ENCODE results near the gene HDAC4.

The HDAC4 gene

DNA sequence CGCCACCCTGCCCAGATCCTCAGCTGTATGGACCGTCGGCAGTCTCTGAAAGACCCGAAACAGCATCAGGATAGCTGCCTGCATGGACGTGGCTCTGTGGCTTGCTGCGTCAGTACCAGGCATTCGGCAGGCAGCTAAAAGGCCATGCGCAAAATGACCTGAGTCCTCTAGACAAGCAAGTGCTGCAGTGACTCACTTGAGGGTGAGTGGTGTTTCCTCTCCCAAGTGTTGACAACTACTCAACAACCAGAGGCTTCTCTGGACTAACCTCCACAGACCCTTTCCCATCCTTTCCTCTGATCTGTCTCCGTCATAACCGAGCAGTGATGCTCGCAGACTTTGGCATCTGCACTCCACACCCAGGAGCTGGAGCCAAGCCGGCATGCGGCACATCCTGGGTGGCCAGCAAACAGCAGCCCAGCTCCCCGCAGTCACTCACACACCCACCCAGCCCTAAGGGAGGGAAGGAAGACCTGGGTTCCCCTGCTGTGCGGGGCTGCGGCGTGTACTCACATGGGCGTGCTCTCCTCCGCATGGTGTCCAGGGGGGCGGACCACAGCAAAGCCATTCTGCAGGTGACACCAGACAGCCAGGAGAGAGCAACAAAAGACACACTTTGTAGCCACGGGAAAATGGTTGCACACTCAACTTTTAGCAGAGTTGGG is 313.6 kb downstream of the HDAC4 start:
- Histone ChIP-seq H3K9me3 (no peaks in the 10 kb centered on the region), H3K4me3 (ENCODE audit: low read depth in 1 of 2, low read length in 1 of 2) (no peak overlapping the region), H3K4me1 (ENCODE audit: control insufficient read depth in 1 of 2, insufficient read depth in 1 of 2, low read depth in 1 of 2, low read length in 1 of 2) (no peaks in the 10 kb centered on the region), H3K27ac (no peak overlapping the region), H3K27me3 (no peaks in the 10 kb centered on the region), H3K36me3 (peaks cover 91% of the 10 kb centered on the region)
- TF ChIP-seq, protein P1, sequence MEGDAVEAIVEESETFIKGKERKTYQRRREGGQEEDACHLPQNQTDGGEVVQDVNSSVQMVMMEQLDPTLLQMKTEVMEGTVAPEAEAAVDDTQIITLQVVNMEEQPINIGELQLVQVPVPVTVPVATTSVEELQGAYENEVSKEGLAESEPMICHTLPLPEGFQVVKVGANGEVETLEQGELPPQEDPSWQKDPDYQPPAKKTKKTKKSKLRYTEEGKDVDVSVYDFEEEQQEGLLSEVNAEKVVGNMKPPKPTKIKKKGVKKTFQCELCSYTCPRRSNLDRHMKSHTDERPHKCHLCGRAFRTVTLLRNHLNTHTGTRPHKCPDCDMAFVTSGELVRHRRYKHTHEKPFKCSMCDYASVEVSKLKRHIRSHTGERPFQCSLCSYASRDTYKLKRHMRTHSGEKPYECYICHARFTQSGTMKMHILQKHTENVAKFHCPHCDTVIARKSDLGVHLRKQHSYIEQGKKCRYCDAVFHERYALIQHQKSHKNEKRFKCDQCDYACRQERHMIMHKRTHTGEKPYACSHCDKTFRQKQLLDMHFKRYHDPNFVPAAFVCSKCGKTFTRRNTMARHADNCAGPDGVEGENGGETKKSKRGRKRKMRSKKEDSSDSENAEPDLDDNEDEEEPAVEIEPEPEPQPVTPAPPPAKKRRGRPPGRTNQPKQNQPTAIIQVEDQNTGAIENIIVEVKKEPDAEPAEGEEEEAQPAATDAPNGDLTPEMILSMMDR (IDR thresholded peaks at IDR 0.05), result no peak

DNA sequence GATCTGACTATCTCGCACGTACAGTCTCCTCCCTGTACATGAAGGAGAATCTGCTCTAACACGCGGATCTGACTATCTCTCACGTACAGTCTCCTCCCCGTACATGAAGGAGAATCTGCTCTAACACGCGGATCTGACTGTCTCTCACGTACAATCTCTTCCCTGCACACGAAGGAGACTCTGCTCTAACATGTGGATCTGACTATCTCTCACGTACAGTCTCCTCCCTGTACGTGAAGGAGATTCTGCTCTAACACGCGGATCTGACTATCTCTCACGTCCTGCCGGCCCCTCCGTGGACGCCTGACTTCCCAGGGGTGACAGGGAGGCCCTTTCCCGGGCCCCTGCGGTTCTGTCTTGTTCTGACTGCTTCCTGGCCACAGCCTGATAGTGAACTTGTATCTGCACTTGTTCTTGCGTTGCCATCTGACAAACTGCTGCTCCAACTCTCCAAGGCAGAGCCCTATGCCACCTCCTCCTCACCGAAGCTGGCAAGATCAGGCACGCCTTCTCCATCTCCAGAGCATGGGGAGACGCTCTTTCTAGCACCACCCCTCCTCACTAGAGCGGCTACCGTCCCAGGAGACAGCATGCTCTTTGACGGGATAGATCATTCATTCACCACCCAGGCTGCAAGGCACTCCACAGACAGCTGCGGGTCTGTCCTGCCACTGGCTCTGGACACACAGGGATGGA is 314.3 kb downstream of the HDAC4 start:
- H3K27ac ChIP-seq, result no peak overlapping the region
- H3K27me3 ChIP-seq, result no peaks in the 10 kb centered on the region
- TF ChIP-seq, protein P1 (IDR thresholded peaks at IDR 0.05), result no peak
- no peak overlapping the region for H3K4me3 ChIP-seq (ENCODE audit: low read depth in 1 of 2, low read length in 1 of 2)
- H3K36me3 ChIP-seq, result peaks cover 91% of the 10 kb centered on the region
- no peaks in the 10 kb centered on the region for H3K9me3 ChIP-seq
- H3K4me1 ChIP-seq (ENCODE audit: control insufficient read depth in 1 of 2, insufficient read depth in 1 of 2, low read depth in 1 of 2, low read length in 1 of 2), result no peaks in the 10 kb centered on the region

DNA sequence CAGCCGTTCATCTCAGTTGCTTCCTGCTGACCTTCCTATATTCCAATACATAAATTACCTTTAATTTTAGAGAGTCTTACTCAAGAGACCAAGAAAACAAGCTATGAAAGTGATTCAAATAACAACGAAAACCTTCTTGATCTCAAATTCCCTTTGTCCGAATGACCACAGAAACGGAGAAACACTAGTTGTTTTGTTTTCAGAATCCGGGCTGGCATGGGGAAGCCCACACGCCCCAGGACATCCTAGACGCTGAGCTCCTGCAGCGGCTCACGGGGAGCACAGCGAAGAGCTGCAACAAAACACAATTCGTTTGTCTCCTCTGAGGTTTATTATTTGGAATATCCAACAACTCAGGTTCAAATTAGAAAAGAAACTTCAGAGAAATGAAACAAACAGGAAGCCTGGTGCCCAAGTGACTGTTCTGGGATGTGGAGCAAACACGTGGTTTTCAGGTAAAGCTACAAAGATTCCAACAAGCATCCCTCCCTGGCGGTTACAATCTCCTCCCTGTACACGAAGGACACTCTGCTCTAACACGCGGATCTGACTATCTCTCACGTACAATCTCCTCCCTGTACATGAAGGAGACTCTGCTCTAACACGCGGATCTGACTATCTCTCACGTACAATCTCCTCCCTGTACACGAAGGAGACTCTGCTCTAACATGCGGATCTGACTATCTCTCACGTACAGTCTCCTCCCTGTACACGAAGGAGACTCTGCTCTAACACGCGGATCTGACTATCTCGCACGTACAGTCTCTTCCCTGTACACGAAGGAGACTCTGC is 315.4 kb downstream of the HDAC4 start:
- TF ChIP-seq, protein P1 (IDR thresholded peaks at IDR 0.05), result no peak
- Histone ChIP-seq H3K36me3 (peaks cover 91% of the 10 kb centered on the region), H3K27me3 (no peaks in the 10 kb centered on the region), H3K4me1 (ENCODE audit: control insufficient read depth in 1 of 2, insufficient read depth in 1 of 2, low read depth in 1 of 2, low read length in 1 of 2) (no peaks in the 10 kb centered on the region), H3K27ac (no peak overlapping the region), H3K9me3 (no peaks in the 10 kb centered on the region), H3K4me3 (ENCODE audit: low read depth in 1 of 2, low read length in 1 of 2) (no peak overlapping the region)

DNA sequence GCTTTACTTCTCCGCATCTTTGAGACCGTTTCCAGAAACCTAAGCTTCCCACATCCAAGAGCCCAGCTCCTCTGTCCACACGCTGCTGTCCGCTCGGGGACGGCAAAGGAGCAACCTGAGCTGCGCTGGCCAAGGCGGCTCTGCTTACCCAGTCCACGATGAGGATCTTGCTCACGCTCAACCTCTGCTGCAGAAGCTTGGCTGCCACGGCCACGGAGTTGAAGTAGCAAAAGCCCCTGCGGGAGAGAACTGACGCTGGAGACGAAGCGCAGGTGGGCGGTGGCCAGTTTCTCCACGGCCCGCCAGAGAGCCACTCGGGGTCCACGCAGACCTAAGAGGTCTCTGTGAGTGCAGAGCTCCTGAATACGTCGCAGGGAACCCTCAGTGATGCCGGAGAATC is 316.8 kb downstream of the HDAC4 start:
- H3K36me3 ChIP-seq, result peaks cover 92% of the 10 kb centered on the region
- no peaks in the 10 kb centered on the region for H3K9me3 ChIP-seq
- no peaks in the 10 kb centered on the region for H3K27me3 ChIP-seq
- H3K27ac ChIP-seq, result no peak overlapping the region
- no peaks in the 10 kb centered on the region for H3K4me1 ChIP-seq (ENCODE audit: control insufficient read depth in 1 of 2, insufficient read depth in 1 of 2, low read depth in 1 of 2, low read length in 1 of 2)
- TF ChIP-seq, protein P1 (IDR thresholded peaks at IDR 0.05), result no peak
- H3K4me3 ChIP-seq (ENCODE audit: low read depth in 1 of 2, low read length in 1 of 2), result no peak overlapping the region

DNA sequence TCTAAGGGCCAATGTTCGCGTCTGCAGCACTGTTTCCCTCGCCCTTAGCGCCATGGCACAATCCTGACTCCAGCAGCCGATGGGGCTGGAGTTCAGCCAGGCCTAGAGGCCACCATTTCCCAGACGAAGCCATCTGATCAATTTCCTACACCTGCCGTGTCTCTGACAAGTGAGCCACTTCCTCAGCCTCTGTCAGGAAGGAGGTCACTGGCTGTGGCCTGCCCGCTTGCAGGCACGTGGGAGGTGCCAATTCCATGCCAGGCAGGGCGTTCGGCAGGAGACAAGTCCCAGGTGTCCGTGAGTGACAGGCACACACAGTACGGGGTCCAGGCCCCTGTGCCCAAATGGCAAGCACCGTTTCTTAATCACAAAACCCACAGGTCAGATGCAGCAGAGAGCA is 318.4 kb downstream of the HDAC4 start:
- H3K36me3 ChIP-seq, result peaks cover 92% of the 10 kb centered on the region
- H3K9me3 ChIP-seq, result no peaks in the 10 kb centered on the region
- no peaks in the 10 kb centered on the region for H3K4me1 ChIP-seq (ENCODE audit: control insufficient read depth in 1 of 2, insufficient read depth in 1 of 2, low read depth in 1 of 2, low read length in 1 of 2)
- TF ChIP-seq, protein P1 (IDR thresholded peaks at IDR 0.05), result no peak
- H3K4me3 ChIP-seq (ENCODE audit: low read depth in 1 of 2, low read length in 1 of 2), result no peak overlapping the region
- no peaks in the 10 kb centered on the region for H3K27me3 ChIP-seq
- H3K27ac ChIP-seq, result no peak overlapping the region
